Measurements from ENCODE around the gene GPAT3. TPM values are rescaled to one million over a fixed set of nuclear protein-coding genes. Genes with fewer than 3 reads are reported as not detected.

The GPAT3 gene
- total RNA-seq, 1 donor from 2014 or later: 26.4 TPM

DNA sequence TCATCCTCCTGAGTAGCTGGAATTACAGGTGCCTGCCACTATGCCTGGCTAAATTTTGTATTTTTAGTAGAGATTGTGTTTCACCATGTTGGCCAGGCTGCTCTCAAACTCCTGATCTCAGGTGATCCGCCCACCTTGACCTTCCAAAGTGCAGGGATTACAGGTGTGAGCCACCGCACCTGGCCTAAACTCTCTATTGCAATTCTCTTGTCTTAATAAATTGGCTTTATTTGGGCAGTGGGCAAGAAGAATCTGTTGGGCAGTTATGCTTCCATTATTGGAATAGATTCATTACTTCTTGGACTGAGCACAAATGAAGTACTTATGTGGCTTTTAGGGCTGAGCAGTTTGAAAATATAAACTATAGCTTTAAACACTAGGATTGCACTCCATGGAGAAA is 8.2 kb upstream of the GPAT3 start:
- TF ChIP-seq, protein P1, sequence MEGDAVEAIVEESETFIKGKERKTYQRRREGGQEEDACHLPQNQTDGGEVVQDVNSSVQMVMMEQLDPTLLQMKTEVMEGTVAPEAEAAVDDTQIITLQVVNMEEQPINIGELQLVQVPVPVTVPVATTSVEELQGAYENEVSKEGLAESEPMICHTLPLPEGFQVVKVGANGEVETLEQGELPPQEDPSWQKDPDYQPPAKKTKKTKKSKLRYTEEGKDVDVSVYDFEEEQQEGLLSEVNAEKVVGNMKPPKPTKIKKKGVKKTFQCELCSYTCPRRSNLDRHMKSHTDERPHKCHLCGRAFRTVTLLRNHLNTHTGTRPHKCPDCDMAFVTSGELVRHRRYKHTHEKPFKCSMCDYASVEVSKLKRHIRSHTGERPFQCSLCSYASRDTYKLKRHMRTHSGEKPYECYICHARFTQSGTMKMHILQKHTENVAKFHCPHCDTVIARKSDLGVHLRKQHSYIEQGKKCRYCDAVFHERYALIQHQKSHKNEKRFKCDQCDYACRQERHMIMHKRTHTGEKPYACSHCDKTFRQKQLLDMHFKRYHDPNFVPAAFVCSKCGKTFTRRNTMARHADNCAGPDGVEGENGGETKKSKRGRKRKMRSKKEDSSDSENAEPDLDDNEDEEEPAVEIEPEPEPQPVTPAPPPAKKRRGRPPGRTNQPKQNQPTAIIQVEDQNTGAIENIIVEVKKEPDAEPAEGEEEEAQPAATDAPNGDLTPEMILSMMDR (conservative IDR thresholded peaks at IDR 0.05; ENCODE audit: low read depth, low read length): no peak
- H3K4me3 ChIP-seq (ENCODE audit: low read depth, low read length): no peak overlapping the region
- DNase-seq (ENCODE audit: low read depth): no peak

DNA sequence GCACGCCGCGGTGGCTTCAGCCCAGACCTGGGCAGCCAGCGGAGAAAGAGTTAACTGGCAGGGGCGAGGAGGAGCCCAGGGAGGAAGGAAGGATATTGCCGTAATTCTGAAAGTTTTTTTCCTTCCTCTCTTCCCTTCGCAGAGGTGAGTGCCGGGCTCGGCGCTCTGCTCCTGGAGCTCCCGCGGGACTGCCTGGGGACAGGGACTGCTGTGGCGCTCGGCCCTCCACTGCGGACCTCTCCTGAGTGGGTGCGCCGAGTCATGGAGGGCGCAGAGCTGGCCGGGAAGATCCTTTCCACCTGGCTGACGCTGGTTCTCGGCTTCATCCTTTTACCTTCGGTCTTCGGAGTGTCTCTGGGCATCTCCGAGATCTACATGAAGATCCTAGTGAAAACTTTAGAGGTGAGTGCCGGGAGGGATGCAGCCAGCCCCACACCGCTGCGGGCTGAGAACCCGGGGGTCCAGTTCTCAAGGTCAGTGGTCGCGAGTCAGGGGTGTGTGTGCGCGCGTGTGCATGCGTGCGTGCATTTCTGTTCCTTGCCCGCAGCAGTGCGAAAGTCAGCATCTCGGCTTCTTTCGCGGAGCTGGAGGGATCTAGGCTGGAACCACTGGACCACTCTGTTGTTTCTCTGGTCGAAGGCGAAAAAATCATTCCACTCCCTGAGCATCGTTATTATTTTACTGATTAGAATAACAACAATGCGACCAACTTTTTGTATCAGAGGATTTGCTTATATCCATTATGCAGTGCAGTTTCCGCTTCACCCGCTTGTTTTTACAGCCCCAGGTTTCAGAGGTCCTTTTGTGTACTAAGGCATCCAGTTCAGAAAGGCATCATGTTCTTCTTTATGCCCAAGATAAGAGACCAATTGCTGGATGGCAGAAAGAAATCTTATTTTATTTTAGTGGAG is 709 bp downstream of the GPAT3 start:
- H3K4me3 ChIP-seq (ENCODE audit: low read depth, low read length): peak overlapping the region; percentile 90
- TF ChIP-seq, protein P1 (conservative IDR thresholded peaks at IDR 0.05; ENCODE audit: low read depth, low read length): no peak
- no peak for DNase-seq (ENCODE audit: low read depth)

DNA sequence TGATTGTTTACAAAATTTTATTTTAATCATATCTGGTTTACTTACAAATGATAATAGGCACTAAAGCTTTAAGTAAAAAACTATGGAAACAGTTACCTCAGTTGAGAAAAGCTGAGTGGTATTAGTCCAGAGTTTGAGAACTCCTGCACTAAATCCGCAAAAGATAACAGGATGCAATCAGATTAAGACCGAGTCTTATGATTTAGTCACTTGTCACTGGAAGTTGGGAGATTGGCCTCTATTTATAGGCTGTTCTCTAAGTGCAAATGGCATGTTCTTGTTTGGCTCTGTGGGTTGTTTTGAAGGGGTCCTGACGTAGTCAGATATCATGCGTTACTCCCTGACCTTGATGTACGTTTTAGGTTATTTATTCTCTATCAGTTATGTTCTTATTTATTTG is 6.3 kb downstream of the GPAT3 start:
- no peak for DNase-seq (ENCODE audit: low read depth)
- no peak overlapping the region for H3K4me3 ChIP-seq (ENCODE audit: low read depth, low read length)
- TF ChIP-seq, protein P1 (conservative IDR thresholded peaks at IDR 0.05; ENCODE audit: low read depth, low read length): no peak

DNA sequence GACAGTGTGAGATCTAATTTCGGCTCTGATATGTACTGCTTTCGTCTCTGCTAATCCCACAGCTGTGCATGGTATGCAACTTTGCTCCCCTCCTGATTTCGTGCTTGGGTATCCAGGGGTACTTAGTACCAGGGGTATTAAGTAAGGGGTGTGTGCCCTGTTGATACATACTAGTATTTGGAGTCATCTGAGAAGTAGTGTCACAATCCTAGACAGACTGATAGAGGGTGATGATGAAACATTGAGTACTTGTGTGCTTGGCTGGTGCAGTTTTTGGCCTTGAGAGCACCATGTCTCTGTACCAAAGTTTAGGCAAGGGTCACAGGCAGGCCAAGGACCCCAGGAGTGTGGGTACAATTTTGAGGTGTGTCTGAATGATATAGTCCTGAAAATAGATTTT is 10.9 kb downstream of the GPAT3 start:
- no peak for DNase-seq (ENCODE audit: low read depth)
- TF ChIP-seq, protein P1 (conservative IDR thresholded peaks at IDR 0.05; ENCODE audit: low read depth, low read length): no peak
- no peak overlapping the region for H3K4me3 ChIP-seq (ENCODE audit: low read depth, low read length)

DNA sequence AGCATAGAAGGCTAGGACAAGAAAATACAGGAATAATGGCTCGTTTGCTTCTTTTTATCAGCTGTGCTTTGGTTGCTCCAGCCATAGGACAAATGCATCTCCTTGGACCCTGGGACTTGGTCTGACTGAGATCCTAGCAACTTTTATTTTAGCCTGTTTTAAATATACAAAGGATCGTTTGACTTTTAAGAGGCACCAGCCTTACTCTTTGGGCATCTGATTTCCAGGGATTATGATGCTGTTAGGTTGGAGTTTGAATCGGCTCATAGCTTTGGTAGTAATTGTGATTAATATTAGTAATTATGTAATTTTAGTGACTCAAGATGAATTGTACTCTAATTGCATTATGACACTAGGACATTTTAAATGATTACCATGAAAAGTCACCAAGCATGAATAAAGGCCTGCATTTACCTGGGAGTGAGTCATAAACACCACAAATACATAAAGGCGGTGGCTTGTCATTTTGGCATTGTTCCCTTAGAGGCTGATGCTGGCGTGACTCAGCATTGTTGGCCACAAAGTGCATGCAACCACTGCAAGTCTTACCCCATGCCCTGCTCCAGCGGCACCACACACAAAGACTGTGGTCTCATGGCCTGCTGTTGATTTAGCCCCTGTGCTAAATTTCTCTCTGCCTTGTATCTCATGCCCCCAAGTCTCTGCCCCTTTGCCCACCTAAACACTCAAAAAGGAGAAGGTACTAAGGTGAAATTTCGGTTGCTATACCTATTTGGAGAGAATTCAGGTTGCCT is 12.4 kb downstream of the GPAT3 start:
- TF ChIP-seq, protein P1 (conservative IDR thresholded peaks at IDR 0.05; ENCODE audit: low read depth, low read length): no peak
- H3K4me3 ChIP-seq (ENCODE audit: low read depth, low read length): no peak overlapping the region

DNA sequence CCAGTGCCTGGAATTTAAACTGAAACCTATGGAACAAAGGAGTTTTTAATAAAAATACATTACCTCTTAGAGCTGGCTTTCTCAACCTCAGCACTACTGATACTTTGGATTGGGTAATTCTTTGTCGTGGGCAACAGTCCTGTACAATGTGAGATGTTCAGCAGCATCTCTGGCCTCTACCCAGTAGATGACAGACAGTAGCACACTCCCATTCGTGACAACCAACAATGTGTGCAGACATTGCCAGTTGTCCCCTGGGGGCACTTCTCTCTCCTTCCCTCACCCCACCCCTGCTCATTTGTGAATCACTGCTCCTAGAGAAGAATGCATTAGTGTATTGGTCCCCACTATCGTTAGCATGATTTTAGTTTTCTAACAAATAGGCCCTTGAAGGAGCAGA is 16.2 kb downstream of the GPAT3 start:
- no peak for DNase-seq (ENCODE audit: low read depth)
- H3K4me3 ChIP-seq (ENCODE audit: low read depth, low read length): no peak overlapping the region
- TF ChIP-seq, protein P1 (conservative IDR thresholded peaks at IDR 0.05; ENCODE audit: low read depth, low read length): no peak

More for the DNA sequence above, 12.4 kb downstream of the GPAT3 start:
- peak; percentile 93 for DNase-seq (ENCODE audit: low read depth)

Data from epithelial cell of proximal tubule (primary cell).